ENCODE results near the gene WDR70.

Gene WDR70

DNA sequence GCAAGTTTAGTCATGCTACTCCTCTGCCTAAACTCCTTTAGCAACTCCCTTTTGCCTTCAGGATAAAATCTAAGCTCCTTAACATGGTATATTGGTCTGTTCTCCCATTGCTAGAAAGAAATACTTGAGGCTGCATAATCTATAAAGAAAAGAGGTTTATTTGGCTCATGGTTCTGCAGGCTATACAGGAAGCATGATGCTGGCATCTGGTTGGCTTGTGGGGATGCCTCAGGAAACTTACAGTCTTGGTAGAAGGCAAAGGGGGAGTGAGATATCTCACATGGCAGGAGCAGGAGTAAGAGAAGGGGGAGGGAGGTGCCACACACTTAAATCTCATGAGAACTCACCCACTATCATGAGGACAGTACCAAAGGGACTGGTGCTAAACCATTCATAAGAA lies 315.7 kb downstream of the WDR70 start:
- DNase-seq = no peak

DNA sequence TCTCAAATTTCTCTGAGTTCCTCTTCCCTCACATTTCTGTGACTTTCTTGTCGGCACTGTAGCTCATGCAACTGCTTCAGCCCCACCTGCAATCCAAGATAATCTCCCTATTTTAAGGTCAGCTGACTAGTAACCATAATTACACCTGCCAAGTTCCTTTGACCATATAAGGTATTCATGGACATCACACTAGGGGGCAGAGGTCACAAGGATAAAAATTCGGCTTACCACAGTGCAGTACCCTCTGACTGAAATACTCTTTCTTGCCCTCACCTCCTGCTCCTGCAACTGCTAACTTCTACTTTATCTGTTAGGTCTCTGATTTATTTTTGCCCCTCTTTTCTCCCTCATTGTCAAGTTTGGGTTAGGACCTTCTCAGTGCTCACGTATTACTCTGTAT lies 316.5 kb downstream of the WDR70 start:
- no peak for DNase-seq

- DNase-seq = no peak
These were observed 317.3 kb downstream of the WDR70 start for GRCh38 chr5:37696190-37697021.

GRCh38 chr5:37701868-37702267 lies 322.8 kb downstream of the WDR70 start:
- DNase-seq = no peak

DNA sequence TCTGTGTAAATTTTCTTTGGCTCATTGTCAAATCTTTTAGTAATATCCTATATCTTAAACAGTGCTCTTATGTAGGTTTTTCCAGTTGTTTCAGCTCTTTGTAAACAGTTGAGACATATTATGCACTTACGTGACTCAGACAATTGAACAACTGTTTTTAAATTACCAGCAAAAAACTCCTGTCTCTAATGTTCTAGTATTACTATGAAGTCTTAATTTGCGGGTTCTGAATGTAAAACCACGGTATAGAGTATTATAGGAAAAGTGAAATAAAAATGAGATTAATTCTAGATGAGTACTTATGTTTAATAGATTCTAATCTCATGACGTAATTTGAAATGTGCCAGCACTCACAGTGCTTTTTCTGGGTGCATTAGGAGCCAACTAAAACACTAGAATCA lies 324.7 kb downstream of the WDR70 start:
- no peak for DNase-seq

- DNase-seq = no peak
These were observed 325.3 kb downstream of the WDR70 start for GRCh38 chr5:37704406-37704805.

DNA sequence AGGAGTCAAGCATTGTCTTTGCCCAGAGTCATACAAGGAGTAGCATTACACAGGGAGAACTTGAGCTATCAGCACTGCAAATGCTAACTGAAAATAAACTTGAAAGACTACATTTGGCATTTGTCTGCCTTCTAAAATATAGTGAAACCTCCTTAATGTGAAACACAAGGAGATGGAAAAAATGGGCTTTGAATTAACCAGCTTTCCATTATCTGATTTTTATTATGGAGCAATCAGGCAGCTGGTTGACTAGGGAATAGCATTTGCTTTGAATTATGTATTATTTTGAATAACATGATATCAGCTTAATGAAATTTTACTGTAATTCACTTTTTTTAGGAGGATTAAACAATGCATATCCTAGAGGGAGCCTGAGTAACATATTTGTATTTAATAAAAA lies 329.9 kb downstream of the WDR70 start:
- DNase-seq = no peak

DNA sequence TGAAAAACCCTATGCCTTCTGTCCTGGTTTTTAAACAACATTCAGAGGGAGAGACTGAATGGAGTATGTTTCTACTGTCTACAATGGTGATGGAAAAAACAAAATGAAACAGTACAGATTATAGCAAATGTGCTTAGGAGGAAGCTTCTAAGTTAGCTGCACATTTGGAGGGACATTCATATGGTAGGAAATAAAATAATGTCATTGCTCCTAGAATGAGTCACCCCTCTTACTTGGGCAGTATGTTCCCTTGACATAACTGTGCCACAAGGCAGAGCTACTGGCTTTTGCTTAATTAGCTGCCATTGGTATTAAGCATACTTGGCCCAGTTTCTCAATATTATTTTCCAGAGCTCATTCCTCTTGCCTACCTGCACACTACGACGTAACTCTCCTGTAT lies 331.8 kb downstream of the WDR70 start:
- DNase-seq = no peak

DNA sequence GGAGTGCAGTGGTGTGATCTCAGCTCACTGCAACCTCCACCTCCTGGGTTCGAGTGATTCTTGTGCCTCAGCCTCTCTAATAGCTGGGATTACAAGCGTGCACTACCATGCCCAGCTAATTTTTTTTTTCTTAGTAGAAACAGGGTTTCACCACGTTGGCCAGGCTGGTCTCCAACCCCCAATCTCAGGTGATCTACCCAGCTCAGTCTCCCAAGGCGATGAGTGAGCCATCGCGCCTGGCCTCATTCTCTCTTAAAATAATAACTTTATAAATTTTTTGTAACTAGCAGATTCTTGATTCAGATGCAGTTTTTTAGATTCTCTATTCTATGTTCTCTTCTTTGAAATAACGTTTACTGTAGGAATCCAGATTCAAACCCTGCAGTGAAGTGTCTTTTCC lies 333.6 kb downstream of the WDR70 start:
- no peak for DNase-seq

- DNase-seq = no peak
These were observed 335.6 kb downstream of the WDR70 start for GRCh38 chr5:37714756-37715155.

DNA sequence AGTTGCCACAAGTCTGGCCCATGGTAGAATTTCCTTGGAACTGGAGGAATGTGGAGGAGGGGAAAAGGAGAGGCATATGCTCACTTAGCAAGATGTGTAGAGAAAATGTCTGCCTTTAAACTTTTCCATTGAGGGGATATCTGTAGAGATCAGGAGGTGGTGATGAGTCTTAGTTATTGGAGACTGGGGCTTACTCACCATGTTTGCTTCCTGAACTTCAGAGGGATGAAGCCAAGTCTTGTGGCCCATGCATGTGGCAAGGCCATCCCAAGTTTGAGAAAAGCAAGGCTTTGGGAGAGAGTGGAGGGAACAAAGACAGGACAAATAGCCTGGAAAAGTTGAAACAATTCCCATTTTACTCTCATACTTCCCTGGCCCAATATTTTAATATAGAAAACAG lies 336.2 kb downstream of the WDR70 start:
- no peak for DNase-seq

GRCh38 chr5:37715992-37716391 lies 336.9 kb downstream of the WDR70 start:
- no peak for DNase-seq

- DNase-seq = no peak
These were observed 337.3 kb downstream of the WDR70 start for GRCh38 chr5:37716405-37716804.

DNA sequence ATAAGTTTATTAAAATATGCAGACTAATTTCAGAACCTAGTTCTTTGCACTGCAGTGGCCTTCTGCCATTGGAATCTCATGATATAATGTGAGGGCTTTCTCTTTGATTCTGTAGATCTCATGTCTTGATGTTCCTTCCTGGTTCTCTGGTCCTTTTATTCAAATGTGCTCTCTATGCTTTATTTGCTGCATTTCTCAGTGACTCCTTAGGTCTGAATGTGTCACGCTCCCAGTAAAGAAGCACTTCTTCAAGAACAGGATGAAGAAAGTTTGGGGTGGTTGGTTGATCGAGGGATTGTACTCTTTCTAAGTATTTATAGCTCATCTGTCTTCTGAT lies 338.1 kb downstream of the WDR70 start:
- DNase-seq = no peak

GRCh38 chr5:37717613-37718431 lies 338.7 kb downstream of the WDR70 start:
- no peak for DNase-seq

- no peak for DNase-seq
These were observed 341.4 kb downstream of the WDR70 start for GRCh38 chr5:37720550-37720952.

GRCh38 chr5:37721447-37721871 lies 342.3 kb downstream of the WDR70 start:
- no peak for DNase-seq

DNA sequence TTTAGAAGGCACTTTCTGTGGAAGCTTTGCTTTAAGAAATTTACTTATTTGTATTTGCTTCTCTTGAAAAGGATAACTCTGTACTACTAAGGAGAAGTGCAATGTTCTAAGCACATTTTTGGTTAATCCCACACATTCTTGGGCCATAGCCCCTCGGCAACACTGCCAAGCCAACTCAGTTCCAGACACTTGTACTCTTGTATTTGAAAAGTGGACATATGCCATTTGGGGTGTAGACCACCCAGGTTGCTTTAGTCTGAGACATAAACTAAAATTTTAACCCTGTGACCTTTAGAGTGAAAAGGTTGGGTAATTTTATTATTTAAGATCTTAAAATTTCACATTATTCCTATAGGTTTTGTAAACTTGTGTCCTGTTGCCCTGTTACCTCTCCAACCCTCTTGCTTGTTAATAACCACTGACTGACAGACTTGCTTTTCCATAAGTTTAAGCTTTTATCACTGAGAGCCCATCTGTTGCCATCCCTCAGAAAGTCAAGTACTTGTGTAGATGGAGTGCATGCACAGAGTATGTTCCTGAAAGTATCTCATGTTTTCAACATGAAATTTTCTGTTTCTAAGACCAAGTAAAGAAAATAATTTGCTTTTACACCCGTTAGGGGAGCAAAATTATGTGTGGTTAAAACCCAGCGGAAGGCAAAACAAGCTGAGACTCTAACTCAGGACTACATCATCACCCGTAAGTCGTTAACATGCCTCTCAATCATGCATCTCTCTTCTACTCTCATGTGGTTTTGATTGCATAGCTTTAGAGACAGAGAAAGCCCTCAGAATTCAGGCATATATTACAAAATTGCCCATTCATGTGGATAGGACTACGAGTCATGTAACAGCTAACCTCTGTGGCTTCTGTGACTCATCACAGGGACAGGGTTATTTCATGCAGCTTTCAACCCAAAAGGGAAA lies 343.4 kb downstream of the WDR70 start:
- no peak for DNase-seq

- DNase-seq = no peak
These were observed 344.2 kb downstream of the WDR70 start for GRCh38 chr5:37723162-37723961.

- DNase-seq = no peak
These were observed 345.4 kb downstream of the WDR70 start for GRCh38 chr5:37724395-37725125.

DNA sequence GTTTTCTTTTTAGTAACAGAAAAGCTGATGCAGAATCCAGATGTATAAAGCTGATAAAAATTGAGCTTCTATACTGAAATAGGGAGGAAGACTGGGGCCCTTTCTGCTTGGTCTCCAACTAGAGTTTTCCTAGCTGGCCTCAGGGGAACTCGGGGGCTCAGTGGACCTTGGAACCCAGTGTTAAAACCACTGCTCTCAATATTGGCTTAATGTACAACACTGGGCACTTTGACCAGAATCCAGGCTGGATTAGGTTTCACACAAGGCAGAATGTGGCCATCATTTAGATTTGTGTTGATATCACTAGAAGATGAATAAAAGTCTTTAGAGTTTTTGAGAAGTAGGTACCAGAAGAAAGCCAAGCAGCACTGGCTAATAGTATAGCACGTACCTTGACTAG lies 346.1 kb downstream of the WDR70 start:
- DNase-seq = no peak

- no peak for DNase-seq
These were observed 348.1 kb downstream of the WDR70 start for GRCh38 chr5:37727238-37727637.

Data from stimulated activated CD4-positive, alpha-beta T cell treated with anti-CD3 and anti-CD28 coated beads, Interleukin-12 subunit alpha, Interleukin-12 subunit beta, amount 100 ng/mL, for 4 hours (primary cell).